HepG2 (cell line): ENCODE measurements around the gene TTC38. TPM values are rescaled to one million over a fixed set of nuclear protein-coding genes. Genes with fewer than 3 reads are reported as not detected.
A peak's percentile ranks its signal among the peaks of the same experiment; 100 is the strongest.

Experiments used
- ARNTL ChIP-seq: sonication (generic); formaldehyde crosslinking; IDR thresholded peaks from 2 replicates; pipeline ENCODE4 v1.4.0; 2020; ENCODE audit warnings: mild to moderate bottlenecking, missing genetic modification reagents
- EZH2 ChIP-seq: conservative IDR thresholded peaks from 2 replicates; pipeline ENCODE4 v1.6.1; 2012; ENCODE audit warnings: mild to moderate bottlenecking, low read depth, low read length, moderate library complexity
- GABPB1 ChIP-seq: IDR thresholded peaks from 2 replicates; pipeline ENCODE4 v1.6.1; 2016; ENCODE audit warnings: mild to moderate bottlenecking, missing genetic modification reagents, moderate library complexity, missing compliant biosample characterization
- GMEB1 ChIP-seq: sonication (generic); formaldehyde crosslinking; IDR thresholded peaks from 2 replicates; pipeline ENCODE4 v1.5.1; 2020; ENCODE audit warnings: missing genetic modification reagents, mild to moderate bottlenecking, borderline replicate concordance
- HNF4G ChIP-seq, 2 experiments: sonication (generic) in 1 of 2; formaldehyde crosslinking in 1 of 2; IDR thresholded peaks; 2 replicates each; pipeline versions ENCODE4 v1.4.0 to v1.6.1; 2011 to 2020; ENCODE audit warnings: borderline replicate concordance in 2 of 2, low read depth in 2 of 2, mild to moderate bottlenecking in 2 of 2, low read length in 1 of 2, missing genetic modification reagents in 1 of 2, moderate library complexity in 1 of 2
- IRX3 ChIP-seq: sonication (generic); formaldehyde crosslinking; IDR thresholded peaks from 2 replicates; pipeline ENCODE4 v1.8.1; 2023; ENCODE audit warnings: mild to moderate bottlenecking, low read depth, missing genetic modification reagents, borderline replicate concordance
- LRRFIP1 ChIP-seq: sonication (generic); formaldehyde crosslinking; conservative IDR thresholded peaks from 2 replicates; pipeline ENCODE4 v1.4.0; 2020; ENCODE audit warnings: missing genetic modification reagents
- NR0B2 ChIP-seq: sonication (generic); formaldehyde crosslinking; IDR thresholded peaks from 2 replicates; pipeline ENCODE4 v1.4.0; 2020; ENCODE audit warnings: mild to moderate bottlenecking, missing genetic modification reagents
- PAWR ChIP-seq: sonication (generic); formaldehyde crosslinking; IDR thresholded peaks from 2 replicates; pipeline ENCODE4 v1.4.0; 2020; ENCODE audit warnings: missing genetic modification reagents, mild to moderate bottlenecking, borderline replicate concordance
- SIN3A ChIP-seq: IDR thresholded peaks from 2 replicates; pipeline ENCODE4 v1.6.1; 2011; ENCODE audit warnings: low read depth, mild to moderate bottlenecking, control low read depth, low read length, borderline replicate concordance
- TFDP2 ChIP-seq: sonication (generic); formaldehyde crosslinking; IDR thresholded peaks from 2 replicates; pipeline ENCODE4 v1.4.0; 2020; ENCODE audit warnings: missing genetic modification reagents
- ZBTB34 ChIP-seq: sonication (generic); formaldehyde crosslinking; IDR thresholded peaks from 2 replicates; pipeline ENCODE4 v1.8.0; 2022; ENCODE audit warnings: mild to moderate bottlenecking, missing genetic modification reagents
- ZFP41 ChIP-seq: sonication (generic); formaldehyde crosslinking; IDR thresholded peaks from 2 replicates; pipeline ENCODE4 v1.4.0; 2020; ENCODE audit warnings: mild to moderate bottlenecking, missing genetic modification reagents, borderline replicate concordance
- ZNF275 ChIP-seq: sonication (generic); formaldehyde crosslinking; IDR thresholded peaks from 2 replicates; pipeline ENCODE4 v1.8.0; 2022; ENCODE audit warnings: missing genetic modification reagents, mild to moderate bottlenecking, inconsistent platforms, borderline replicate concordance
- ZNF580 ChIP-seq: IDR thresholded peaks from 2 replicates; pipeline ENCODE4 v1.6.1; 2016; ENCODE audit warnings: low read depth, borderline replicate concordance
- ZNF709 ChIP-seq: sonication (generic); formaldehyde crosslinking; IDR thresholded peaks from 2 replicates; pipeline ENCODE4 v1.5.0; 2020; ENCODE audit warnings: mild to moderate bottlenecking, missing genetic modification reagents
- ZSCAN30 ChIP-seq: sonication (generic); formaldehyde crosslinking; IDR thresholded peaks from 2 replicates; pipeline ENCODE4 v1.5.0; 2020; ENCODE audit warnings: mild to moderate bottlenecking, missing genetic modification reagents
- polyA plus RNA-seq, 8 experiments: library from polyadenylated mRNA; depleted of rRNA in 3 of 8; stranded (reverse) in 7 of 8; unstranded in 1 of 8; fragments of >200 nt; fragmentation: Illumina TruSeq in 4 of 8; extraction: Trizol in 4 of 8; gene quantifications; 2 replicates each; pipeline versions ENCODE4 v1.2.1 to v1.2.3, GENCODE V29; 2011 to 2016; ENCODE audit warnings: low read depth in 4 of 8, missing spikeins in 1 of 8, mixed read lengths in 1 of 8; ENCODE audit not compliant: insufficient read depth in 1 of 8
- total RNA-seq, 5 experiments: library from RNA; depleted of rRNA; stranded (reverse); fragments of >200 nt; fragmentation: Illumina TruSeq; extraction: Trizol; gene quantifications; 2 replicates each; pipeline ENCODE4 v1.2.3, GENCODE V29; 2016; ENCODE audit warnings: low read depth in 1 of 5

The TTC38 gene
- total and polyA plus RNA-seq, 2 of the 13 experiments (the other 11 are each of a cell fraction or from before 2014, with no cell fraction given): 101 to 105 TPM

- peak; percentile 13; the same call in 1 of the 2 replicates for TF ChIP-seq ARNTL
- peak; percentile 91 for TF ChIP-seq GMEB1 (CRISPR knock-in tag)
- no peak for TF ChIP-seq EZH2
- no peak for TF ChIP-seq PAWR (CRISPR knock-in tag)
- TF ChIP-seq ZNF580 (CRISPR knock-in tag): peak; percentile 92; the same call in 1 of the 2 replicates
- TF ChIP-seq GABPB1 (CRISPR knock-in tag): peak; percentile 100
- no peak; the same call in 1 of the 2 replicates for TF ChIP-seq ZNF275 (CRISPR knock-in tag)
- no peak for TF ChIP-seq IRX3
- TF ChIP-seq ZNF709: peak; percentile 95
- peak; percentile 31; the same call in 1 of the 2 replicates for TF ChIP-seq ZFP41
- TF ChIP-seq TFDP2 (CRISPR knock-in tag): peak; percentile 79
- no peak for TF ChIP-seq HNF4G (IDR thresholded peaks at IDR 0.05; ENCODE audit: borderline replicate concordance, low read depth, low read length)
- TF ChIP-seq HNF4G (CRISPR knock-in tag; IDR thresholded peaks at IDR 0.05; ENCODE audit: borderline replicate concordance, low read depth): no peak
- no peak for TF ChIP-seq ZSCAN30 (CRISPR knock-in tag)
- peak; percentile 23; the same call in 1 of the 2 replicates for TF ChIP-seq LRRFIP1 (CRISPR knock-in tag)
- peak; percentile 91 for TF ChIP-seq NR0B2 (CRISPR knock-in tag)
- TF ChIP-seq SIN3A: peak; percentile 89; the same call in 1 of the 2 replicates
- TF ChIP-seq ZBTB34 (CRISPR knock-in tag): no peak
Measured at GRCh38 chr22:46335201-46336118, 67.7 kb downstream of the TTC38 start, which contains the start of gene TRMU (continued).
